HG03025 (cell line): ENCODE measurements around the gene PLCB3.

ENCODE experiments used
- ATAC-seq: cut with Tn5 transposase; IDR thresholded peaks from one replicate; pipeline ENCODE4 v1.9.1; 2021; ENCODE audit warnings: mild to moderate bottlenecking, moderate library complexity; ENCODE audit not compliant: unreplicated experiment, low FRiP score

Gene PLCB3

DNA sequence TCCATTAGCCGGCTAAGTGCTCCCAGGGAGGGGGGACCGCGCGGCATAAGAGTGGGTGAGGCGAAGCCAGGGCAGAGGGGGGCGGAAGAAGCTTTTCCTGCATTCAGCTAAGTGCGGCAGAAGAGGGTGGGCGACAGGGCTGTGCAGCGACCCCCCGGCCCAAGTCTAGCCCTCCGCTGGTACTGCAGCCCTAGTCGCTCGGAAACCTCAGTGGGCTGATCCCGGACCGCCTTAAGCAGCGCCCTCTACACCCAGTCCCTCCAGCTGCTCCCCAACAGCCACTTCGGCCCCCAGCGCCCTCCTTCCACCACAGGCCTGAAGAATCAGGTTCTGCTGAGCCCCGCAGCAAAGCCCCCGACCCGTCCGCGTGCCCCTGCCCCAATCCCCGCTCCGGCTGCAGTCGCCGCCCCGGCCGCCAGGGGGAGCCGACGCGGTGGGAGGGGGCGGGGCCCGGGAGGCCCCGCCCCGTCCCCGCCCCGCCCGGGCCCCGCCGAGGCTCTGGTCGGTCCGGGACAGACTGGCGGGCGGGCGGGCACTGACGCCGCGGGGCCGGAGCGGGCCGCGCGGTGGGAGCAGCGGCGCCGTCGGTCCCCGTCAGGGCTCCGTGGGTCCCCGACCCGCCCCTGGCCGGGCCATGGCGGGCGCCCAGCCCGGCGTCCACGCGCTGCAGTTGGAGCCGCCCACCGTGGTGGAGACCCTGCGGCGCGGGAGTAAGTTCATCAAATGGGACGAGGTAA lies at the start of gene PLCB3:
PLCB3 (plus strand) TSS at position 515 of the 737 bp plus-strand sequence; CDS start at position 635, 120 bp downstream.
- no peak for ATAC-seq

DNA sequence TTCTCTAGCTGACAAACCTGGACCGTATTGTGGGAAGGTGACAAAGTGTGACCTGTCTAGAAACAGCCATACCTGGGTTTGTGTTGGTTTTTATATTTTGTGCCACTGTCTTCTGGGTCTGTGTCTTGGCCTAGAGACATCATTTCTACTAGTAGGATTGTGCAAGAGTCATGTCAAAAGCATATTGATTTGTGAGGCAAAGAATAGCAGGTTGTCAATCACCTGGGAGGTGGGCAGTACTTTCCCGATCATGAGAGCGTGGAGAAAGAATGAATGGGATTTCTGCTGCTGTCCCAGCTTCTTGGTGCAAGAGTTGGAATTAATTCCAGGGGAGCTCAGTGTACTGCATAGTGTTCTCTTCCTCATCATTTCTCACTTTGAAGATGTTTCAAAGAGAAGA lies 49.8 kb upstream of the PLCB3 start:
- no peak for ATAC-seq

DNA sequence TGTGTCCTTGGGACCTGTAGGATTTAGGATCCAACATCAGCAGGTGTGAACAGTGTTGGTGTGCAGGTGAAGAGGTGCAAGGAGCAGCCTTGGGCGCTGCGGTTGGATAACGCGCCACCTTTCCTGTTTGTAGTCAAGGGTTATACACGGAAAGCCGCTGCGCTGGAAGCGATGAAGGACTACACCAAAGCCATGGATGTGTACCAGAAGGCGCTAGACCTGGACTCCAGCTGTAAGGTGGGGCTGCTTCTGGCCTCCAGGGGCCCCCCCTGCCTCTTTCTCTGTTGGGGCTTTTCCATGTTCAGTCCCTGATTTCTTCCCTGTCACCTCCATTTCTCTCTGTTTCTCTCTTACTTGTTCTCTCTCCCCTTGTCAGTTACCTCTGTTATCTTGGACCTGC lies 48.3 kb upstream of the PLCB3 start:
- ATAC-seq, result no peak

DNA sequence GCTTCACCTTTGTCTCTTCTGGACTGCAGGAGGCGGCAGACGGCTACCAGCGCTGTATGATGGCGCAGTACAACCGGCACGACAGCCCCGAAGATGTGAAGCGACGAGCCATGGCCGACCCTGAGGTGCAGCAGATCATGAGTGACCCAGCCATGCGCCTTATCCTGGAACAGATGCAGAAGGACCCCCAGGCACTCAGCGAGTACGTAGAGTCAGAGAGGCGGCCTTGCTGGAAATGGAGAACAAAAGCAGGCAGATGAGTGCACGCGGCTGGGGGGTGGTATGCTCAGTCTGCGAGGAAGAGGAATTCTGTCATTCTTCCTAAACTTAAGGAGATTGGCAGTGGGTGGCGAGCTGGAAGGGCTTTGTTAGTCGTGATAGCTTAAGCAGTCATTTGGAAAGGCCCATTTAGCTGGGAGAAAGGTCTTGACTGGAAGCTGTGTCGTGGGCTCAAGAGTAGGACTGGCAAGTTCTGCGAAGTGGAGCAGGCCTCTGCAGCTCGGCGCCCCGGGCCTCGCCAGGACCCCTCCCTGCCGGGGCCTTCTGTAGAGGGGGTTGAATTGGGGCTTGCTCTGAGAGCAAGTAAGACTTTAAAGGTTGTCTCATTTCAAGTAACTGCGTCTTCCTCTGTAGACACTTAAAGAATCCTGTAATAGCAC lies 47.8 kb upstream of the PLCB3 start:
- no peak for ATAC-seq

DNA sequence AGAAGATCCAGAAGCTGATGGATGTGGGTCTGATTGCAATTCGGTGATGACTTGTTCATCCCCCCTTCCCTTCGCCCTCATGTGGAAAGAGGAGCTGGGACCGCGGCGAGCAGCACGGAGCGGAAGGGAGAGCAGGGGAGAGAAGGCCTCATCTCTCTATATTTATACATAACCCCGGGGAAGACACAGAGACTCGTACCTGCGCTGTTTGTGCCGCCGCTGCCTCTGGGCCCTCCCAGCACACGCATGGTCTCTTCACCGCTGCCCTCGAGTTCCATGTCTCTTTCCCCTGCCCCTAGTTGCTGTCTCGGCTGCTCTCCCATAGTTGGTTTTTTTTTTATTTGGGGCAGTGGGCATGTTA lies 47.3 kb upstream of the PLCB3 start:
- no peak for ATAC-seq

DNA sequence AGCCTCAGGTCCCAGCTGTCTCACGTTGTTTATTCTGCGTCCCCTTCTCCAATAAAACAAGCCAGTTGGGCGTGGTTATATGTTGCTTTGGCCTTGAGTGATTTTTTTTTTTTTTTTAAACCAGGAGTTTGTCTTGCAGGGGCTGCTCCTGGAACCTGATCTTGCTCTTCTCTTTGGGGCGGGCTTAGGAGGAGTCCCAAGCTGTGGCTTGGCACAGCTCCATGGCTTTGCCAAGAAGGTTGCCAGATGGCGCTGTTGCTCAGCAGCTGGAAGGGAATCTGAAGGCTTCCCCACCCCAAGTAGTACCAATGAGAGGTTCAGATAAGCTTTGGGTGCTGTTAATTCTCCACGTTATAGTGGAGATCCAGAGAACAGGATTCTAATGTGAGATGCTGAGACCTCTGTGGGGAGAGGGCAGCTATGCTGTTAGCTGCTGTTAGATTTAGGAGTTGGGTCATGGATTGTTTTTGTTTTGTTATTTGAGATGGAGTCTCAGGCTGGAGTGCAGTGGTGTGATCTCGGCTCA lies 46.8 kb upstream of the PLCB3 start:
- no peak for ATAC-seq

DNA sequence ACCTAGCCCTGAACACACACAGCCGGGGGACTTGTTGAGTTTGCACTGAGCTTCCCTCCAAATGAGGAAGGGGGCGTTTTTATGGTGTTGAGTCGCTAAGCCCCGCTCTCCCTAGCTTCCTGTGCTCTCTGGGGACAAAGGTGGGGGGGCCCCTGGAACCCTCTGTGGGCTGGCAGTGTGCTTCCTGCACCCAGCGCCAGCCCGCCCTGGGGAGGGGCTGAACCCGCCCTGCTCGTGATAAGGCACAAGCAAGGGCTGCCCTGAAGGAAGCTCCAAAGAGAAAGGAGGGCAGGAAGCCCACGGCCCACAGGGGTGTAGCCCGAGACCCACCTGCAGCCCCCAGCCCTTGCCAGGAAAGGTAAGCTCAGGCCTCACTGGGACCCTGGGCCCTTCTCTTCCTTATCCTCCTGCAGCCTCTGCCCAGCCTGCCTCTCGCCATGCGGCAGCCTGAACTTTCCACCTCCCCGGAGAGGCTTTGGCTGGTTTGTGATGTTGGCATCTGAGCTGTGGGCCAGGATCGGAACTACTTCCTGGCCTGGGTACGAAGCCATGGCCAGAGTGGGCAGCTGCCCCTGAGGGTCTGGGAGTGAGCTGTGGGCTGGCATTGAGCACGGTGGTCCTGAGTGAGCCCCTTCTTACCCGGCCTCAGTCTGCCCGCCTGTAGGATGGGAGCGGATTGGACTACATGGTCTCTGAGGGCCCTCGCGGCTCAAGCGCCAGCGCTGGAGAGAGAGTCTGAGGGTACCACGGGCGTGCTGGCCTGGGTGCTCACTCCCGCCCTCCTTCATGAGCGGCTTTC lies 44.7 kb upstream of the PLCB3 start, which contains the start of gene FERMT3:
FERMT3 (plus strand) TSS at position 265 of the 799 bp plus-strand sequence. CDS start 644 bp downstream, outside the sequence.
- ATAC-seq, result no peak

DNA sequence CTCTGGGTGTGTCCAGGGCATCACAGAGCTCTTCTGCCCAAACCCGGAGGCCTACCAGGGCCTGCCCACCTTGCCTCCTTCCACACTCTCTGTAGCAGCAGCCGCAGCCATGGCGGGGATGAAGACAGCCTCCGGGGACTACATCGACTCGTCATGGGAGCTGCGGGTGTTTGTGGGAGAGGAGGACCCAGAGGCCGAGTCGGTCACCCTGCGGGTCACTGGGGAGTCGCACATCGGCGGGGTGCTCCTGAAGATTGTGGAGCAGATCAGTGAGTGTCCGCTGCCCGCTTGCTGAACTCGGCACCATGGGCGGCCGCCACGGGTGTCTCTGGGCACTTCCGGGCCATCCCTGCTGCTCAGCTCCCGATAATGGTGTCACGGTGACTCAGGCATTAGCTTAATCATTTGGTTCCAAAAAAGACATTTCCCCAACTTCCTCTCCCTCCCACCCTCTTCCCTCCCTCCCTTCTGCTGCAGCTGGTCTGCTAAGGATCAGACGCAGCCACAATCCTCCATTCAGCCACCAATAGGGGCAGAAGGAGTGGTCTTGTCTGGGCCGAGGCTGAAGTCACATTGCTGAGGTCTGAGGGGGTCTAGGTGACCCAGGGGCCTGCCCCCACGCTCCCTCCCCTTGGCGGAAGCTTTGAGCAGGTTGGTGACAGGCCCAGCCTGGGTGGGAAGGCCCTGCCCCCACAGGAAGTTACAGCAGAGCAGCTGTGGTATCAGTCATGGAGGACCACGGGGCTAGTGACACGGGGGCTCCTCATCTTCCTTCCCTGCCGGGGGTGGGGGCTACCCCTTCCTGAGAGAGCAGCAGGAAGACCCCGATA lies 43.9 kb upstream of the PLCB3 start:
- peak; percentile 40 for ATAC-seq

DNA sequence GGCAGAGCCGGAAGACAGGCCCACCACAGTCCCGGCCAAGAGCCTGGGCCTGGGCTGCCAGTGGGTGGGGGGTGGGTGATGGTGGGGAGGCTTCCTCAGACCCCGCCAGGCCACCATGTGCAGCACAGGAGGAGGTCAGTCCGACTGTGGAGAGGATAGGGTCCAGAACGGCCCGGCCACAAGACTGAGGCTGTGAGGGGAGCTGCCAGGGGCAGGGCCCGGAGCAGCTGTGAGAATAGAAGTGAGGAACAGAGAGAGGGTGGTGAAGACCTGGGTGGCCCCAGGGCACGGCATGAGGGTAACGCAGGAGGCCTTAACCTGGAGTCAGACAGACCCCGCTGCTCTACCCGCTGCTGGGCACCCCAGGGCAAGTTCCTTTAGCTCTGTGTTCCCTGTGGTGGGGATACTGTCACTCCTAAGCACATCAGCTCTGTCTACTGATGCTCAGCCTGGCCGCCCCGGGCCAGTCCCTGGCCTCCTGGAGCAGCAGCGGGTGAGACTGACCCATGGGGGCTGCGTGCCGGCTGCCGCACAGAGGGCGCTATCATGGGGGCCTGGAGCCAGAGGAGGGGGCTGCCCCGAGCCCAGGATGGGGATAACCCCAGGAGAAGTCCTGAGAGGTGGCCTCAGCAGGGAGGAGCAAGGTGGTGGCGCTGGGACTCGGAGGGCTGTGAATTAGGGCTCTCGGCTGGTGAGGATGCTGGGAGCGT lies 43.1 kb upstream of the PLCB3 start:
- no peak for ATAC-seq

DNA sequence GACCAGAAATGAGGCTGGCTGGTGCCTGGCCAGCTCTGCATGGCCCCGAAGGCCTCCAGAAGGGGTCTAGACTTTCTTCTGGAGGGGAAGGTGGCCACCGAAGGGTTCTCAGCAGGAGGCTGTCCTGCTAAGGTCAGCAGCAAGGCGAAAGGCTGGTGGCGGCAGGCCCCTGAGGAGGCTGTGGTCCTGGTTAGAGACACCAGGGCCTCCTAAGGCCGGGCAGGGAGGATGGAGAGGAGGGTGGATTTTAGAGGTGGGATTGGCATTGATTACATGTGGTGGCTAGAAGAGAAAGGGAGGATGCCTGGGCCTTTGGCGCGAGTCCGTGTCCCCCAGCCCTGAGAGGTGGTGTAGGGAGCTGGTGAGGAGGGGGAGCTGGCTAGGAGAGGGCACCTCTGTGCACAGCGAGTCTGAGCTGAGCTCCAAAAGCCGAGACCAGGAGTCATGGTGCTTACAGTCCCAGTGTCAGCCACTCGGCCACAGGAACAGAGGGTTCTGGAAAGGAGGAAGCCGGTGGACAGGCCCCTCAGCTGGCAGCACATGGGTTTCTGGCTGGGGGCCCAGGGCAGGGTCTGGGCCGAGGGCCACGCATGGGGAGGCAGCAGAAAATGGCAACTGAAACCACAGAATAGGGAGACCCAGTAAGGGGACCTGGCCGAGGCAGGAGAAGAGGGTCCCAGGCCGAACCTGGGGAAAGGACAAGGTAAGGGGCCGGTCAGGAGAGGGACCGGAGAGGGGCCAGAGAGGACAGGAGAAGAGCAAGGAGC lies 42.4 kb upstream of the PLCB3 start:
- ATAC-seq, result no peak

DNA sequence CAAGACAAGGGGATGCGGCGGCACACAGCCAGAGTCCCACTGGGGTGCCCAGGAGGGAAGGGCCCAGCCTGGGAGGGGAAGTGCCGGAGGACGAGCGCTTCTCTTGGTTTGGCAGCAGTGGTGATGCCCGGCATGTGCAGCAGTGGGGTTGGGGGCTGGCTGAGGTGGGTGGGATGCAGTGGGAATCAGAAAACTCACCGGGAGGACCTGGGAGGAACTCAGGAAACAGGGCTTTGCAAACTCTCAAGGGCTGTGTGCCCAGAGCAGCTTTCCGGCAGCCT lies 41.8 kb upstream of the PLCB3 start:
- no peak for ATAC-seq

DNA sequence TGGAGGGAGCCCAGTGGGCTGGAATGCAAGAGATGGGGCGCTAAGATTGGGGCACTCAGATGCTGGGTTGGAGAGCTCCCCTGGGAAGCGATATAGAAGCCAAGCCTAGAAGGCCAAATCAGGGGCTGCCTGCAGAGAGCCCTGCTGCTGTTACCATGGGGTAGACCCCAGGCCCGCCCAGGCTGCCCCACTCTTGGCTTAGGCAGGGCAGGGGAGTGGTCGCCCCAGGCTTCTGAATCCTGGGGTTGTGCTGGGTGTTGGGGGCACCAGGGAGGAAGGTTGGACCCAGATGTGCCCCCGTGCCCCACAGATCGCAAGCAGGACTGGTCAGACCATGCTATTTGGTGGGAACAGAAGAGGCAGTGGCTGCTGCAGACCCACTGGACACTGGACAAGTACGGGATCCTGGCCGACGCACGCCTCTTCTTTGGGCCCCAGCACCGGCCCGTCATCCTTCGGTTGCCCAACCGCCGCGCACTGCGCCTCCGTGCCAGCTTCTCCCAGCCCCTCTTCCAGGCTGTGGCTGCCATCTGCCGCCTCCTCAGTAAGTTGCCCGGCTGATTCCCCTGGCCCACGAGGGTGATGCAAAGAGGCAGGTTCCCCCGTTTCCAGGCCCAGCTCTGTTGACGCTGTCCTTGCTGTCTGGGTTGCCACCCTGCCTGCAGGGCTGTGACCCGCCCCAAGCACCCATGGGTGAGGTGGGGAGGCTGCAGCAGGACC lies 40.9 kb upstream of the PLCB3 start:
- no peak for ATAC-seq

DNA sequence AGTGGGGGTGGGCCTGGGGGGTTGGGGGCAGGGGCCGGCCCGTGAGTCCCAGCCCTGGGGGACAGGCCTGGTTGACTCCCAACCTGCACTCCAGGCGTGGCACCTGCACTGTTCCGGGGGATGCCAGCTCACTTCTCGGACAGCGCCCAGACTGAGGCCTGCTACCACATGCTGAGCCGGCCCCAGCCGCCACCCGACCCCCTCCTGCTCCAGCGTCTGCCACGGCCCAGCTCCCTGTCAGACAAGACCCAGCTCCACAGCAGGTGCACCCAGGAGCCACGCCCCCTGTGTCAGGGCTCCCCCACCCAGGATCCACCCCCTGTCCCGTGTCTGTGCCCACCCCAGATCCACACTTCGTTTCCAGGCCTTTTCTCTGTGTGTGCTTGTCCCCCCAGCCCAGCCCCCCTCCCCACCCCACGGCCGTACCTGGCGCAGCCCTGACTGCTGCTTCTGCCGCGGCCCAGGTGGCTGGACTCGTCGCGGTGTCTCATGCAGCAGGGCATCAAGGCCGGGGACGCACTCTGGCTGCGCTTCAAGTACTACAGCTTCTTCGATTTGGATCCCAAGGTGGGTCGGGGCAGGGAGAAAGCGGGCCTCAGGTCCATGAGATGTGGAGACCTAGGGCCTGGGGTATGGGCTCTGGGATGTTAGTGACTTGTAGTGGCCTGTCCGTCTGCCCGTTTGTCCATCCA lies 40.0 kb upstream of the PLCB3 start:
- ATAC-seq, result no peak

DNA sequence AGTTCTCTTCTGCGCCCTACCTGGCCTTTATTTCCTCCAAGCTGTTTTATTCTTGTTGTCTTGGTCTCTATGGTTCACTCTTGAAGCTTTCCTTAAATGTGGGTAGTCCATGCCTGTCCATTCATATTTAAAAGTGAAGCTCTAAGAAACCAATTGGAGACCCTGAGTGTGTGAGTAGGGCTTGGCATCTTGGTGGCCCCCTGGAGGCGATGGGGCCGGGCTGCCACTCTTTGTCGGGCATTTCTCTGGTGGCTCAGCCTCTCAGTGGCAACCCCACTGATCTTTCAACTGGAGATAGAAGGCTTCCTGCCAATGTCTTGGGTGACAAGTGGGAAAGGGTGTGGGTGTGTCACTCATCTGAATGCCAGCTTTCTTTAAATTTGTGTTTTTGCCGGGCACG lies 34.5 kb upstream of the PLCB3 start:
- no peak for ATAC-seq

DNA sequence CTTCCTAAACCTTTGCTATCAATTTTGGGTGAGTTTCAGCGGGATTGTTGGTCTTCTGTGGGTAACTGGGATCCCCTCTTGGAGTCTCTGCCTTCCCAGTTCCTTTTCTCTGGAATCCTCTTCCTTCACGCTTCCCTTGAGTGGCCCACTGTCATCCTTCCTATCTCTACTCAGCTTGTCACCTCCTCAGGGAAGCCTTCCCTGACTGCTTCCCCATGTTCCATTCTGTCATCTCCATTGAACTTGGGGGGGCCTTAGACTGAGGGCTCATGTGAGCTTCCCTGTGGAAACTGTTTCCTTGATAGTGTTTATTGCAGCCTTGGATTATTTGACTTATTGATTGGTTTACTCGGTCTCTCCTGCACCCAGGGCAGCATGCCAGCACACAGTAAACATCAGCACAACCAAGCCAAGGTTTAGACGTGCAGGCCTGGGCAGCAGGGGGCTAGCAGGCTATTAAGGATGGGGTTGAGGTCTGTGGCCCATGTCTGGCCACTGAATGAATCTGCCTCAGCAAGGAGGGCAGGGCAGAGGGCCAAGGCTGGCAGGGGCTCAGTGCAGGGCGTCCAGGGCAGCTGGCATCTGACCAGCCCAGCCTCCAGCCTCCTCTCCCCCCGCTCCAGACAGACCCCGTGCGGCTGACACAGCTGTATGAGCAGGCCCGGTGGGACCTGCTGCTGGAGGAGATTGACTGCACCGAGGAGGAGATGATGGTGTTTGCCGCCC lies 32.5 kb upstream of the PLCB3 start:
- ATAC-seq, result no peak

DNA sequence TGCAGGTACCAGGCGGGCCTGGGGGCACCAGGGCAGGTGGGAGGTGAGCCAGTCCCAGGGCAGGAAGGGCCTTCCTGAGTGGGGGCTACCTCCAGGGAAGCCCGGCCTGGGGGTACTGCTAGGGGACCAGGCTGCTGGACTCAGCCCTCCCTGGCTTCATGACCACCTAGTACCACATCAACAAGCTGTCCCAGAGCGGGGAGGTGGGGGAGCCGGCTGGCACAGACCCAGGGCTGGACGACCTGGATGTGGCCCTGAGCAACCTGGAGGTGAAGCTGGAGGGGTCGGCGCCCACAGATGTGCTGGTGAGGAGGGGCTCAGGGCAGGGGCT lies 32.0 kb upstream of the PLCB3 start:
- no peak for ATAC-seq

DNA sequence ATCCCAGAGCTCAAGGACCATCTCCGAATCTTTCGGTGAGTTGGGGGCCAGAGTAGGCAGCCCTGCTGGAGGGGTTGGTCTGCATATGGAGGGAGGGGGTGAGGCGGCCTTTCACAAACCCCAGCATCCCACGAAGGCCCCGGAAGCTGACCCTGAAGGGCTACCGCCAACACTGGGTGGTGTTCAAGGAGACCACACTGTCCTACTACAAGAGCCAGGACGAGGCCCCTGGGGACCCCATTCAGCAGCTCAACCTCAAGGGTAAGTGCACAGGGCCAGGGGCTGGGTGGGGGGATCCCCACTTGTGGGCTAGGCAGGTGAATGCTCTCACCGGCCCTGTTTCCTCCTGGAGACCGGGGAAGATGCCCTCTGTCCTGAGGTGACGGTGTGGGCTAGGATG lies 31.6 kb upstream of the PLCB3 start:
- ATAC-seq, result no peak
